HL-60 (cell line): ENCODE data around the gene ARSG.

ENCODE experiments used
- DNase-seq, 2 experiments: peaks; one replicate each; pipeline ENCODE4 v3.0.0-alpha.2; 2010 to 2020; ENCODE audit warnings: low read depth in 1 of 2, low spot score in 1 of 2
- H3K27ac ChIP-seq: fragments of 250-450 bp; sonication (Bioruptor Pico); replicated peaks from 2 replicates; pipeline ENCODE4 v1.5.1; 2020; ENCODE audit warnings: mild to moderate bottlenecking, moderate library complexity
- H3K27me3 ChIP-seq: fragments of 250-450 bp; sonication (Bioruptor Pico); 2 replicates; pipeline ENCODE4 v1.5.1; 2021; ENCODE audit warnings: mild to moderate bottlenecking, moderate library complexity; ENCODE audit not compliant: insufficient read depth, poor library complexity, severe bottlenecking
- H3K4me3 ChIP-seq: replicated peaks from 2 replicates; pipeline ENCODE4 v1.5.1; 2011; ENCODE audit warnings: mild to moderate bottlenecking, control low read depth, low read length; ENCODE audit not compliant: insufficient read depth
- GABPA ChIP-seq: IDR thresholded peaks from 2 replicates; pipeline ENCODE4 v1.6.1; 2012; ENCODE audit warnings: low read depth
- POLR2AphosphoS5 ChIP-seq: IDR thresholded peaks from 2 replicates; pipeline ENCODE4 v1.6.1; 2012; ENCODE audit warnings: low read depth
- SPI1 ChIP-seq: IDR thresholded peaks from 2 replicates; pipeline ENCODE4 v1.6.1; 2012; ENCODE audit warnings: low read depth, mild to moderate bottlenecking, borderline replicate concordance
- TF ChIP-seq, protein P1 (sequence below): IDR thresholded peaks from one replicate; pipeline ENCODE4 v1.5.1; 2011; ENCODE audit warnings: low read length, control low read depth, inconsistent platforms; ENCODE audit not compliant: insufficient read depth
- TF ChIP-seq, protein P2 (sequence below): IDR thresholded peaks from 2 replicates; pipeline ENCODE4 v1.6.1; 2012; ENCODE audit warnings: low read depth; ENCODE audit not compliant: insufficient replicate concordance

ARSG gene

DNA sequence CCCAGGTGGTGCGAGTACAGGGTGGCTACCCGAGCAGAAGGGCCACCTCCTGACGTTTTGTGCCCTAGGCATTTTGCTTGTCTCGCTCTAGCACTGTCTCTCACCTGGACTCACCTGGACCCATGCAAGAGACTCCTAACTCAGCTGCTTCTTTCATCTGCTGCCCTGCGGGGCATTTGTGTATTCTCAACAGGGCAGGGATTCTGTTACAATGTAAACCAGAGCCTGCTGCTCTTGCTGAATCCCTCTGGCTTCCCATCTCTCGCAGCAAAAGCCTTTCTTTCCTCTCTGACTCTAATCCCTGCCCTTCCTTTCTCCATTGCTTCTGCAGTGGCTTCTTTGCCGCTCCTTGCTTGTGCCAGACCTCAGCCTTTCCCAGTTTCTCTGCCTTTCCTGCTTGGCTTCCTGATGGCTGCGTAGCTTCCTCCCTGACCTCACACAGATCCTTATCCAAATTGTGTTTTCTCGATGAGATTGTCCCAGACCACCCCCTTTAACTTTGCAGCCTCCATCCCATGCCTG lies 10.2 kb downstream of the ARSG start:
- TF ChIP-seq, protein P1, sequence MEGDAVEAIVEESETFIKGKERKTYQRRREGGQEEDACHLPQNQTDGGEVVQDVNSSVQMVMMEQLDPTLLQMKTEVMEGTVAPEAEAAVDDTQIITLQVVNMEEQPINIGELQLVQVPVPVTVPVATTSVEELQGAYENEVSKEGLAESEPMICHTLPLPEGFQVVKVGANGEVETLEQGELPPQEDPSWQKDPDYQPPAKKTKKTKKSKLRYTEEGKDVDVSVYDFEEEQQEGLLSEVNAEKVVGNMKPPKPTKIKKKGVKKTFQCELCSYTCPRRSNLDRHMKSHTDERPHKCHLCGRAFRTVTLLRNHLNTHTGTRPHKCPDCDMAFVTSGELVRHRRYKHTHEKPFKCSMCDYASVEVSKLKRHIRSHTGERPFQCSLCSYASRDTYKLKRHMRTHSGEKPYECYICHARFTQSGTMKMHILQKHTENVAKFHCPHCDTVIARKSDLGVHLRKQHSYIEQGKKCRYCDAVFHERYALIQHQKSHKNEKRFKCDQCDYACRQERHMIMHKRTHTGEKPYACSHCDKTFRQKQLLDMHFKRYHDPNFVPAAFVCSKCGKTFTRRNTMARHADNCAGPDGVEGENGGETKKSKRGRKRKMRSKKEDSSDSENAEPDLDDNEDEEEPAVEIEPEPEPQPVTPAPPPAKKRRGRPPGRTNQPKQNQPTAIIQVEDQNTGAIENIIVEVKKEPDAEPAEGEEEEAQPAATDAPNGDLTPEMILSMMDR, result no peak
- TF ChIP-seq, protein P2, sequence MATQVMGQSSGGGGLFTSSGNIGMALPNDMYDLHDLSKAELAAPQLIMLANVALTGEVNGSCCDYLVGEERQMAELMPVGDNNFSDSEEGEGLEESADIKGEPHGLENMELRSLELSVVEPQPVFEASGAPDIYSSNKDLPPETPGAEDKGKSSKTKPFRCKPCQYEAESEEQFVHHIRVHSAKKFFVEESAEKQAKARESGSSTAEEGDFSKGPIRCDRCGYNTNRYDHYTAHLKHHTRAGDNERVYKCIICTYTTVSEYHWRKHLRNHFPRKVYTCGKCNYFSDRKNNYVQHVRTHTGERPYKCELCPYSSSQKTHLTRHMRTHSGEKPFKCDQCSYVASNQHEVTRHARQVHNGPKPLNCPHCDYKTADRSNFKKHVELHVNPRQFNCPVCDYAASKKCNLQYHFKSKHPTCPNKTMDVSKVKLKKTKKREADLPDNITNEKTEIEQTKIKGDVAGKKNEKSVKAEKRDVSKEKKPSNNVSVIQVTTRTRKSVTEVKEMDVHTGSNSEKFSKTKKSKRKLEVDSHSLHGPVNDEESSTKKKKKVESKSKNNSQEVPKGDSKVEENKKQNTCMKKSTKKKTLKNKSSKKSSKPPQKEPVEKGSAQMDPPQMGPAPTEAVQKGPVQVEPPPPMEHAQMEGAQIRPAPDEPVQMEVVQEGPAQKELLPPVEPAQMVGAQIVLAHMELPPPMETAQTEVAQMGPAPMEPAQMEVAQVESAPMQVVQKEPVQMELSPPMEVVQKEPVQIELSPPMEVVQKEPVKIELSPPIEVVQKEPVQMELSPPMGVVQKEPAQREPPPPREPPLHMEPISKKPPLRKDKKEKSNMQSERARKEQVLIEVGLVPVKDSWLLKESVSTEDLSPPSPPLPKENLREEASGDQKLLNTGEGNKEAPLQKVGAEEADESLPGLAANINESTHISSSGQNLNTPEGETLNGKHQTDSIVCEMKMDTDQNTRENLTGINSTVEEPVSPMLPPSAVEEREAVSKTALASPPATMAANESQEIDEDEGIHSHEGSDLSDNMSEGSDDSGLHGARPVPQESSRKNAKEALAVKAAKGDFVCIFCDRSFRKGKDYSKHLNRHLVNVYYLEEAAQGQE, result no peak
- no peak for TF ChIP-seq SPI1
- no peak for TF ChIP-seq GABPA
- TF ChIP-seq POLR2AphosphoS5, result no peak
- Histone ChIP-seq H3K27ac (no peak overlapping the region), H3K27me3 (no peaks in the 10 kb centered on the region), H3K4me3 (no peak overlapping the region)
- no peak for DNase-seq

DNA sequence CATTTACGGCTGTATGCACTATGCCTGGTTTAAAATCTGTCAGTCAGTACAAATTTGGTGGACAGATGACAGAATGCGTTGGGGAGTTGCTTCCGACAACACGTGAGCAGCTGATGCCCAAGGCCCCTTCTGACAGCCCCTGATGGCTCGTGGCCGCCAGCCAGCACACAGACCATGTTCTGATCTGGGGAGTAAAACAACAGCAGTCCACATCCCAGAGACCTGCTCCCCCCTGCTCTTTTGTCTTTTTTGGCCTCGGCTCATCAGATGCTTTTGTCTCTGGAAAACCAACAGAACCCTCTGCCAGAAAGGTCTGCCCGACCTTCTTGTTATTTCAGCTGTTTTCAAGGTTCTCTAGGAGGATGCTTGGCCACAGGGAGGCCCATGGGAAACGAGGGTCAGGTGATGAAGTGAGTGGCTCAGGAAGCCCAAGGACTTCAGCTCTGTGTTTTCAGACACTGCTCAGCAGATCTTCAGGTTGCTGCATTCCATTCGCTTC lies 10.8 kb downstream of the ARSG start:
- TF ChIP-seq, protein P1, result no peak
- TF ChIP-seq, protein P2, result no peak
- TF ChIP-seq SPI1 (no peak), GABPA (no peak), POLR2AphosphoS5 (no peak)
- no peak overlapping the region for H3K27ac ChIP-seq
- no peak for DNase-seq
- no peak overlapping the region for H3K4me3 ChIP-seq
- H3K27me3 ChIP-seq, result no peaks in the 10 kb centered on the region

DNA sequence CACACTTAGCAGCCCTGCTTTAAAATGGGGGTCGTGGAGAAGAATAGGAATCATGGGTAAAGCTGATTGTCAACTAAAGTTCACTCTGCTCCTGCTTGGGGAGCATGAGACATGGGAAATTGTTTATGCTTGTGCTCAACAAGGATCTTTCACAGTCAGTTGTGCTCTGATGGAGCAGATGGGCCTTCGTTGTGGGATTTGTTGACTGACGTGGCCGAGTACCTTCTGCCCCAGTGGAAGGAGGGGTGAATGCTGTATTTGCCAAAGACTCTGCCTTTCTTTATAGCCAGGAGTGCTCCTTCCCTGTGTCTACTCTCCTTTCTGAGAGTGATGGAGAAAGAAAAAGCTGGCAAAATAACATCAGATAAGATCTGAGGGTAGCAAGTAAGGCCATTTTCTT lies 11.4 kb downstream of the ARSG start:
- TF ChIP-seq, protein P1, result no peak
- TF ChIP-seq POLR2AphosphoS5 (no peak), SPI1 (no peak), GABPA (no peak)
- TF ChIP-seq, protein P2, result no peak
- no peaks in the 10 kb centered on the region for H3K27me3 ChIP-seq
- no peak for DNase-seq
- H3K4me3 ChIP-seq, result no peak overlapping the region
- no peak overlapping the region for H3K27ac ChIP-seq
